Measurements from ENCODE around the gene SIPA1L3. TPM values are rescaled to one million over a fixed set of nuclear protein-coding genes. Genes with fewer than 3 reads are reported as not detected.

The SIPA1L3 gene
- total and polyA plus RNA-seq, 10 of the 15 experiments (the other 5 are each of a cell fraction or from before 2014, with no cell fraction given), result 0.24 to 66.2 (median 19.1) TPM

- TF ChIP-seq RELA (IDR thresholded peaks at IDR 0.05; ENCODE audit: borderline replicate concordance, partially characterized antibody) (no peak), CBX3 (IDR thresholded peaks at IDR 0.05; ENCODE audit: borderline replicate concordance, low read depth) (no peak), CEBPB (IDR thresholded peaks at IDR 0.05; ENCODE audit: borderline replicate concordance in 1 of 2, low read depth in 2 of 2, low read length in 2 of 2) (0 out of 4 replicates have a peak, but pooled peaks of 1 of the 2 experiments have one; percentile 27), HCFC1 (IDR thresholded peaks at IDR 0.05; ENCODE audit: low read length) (no peak), BACH1 (IDR thresholded peaks at IDR 0.05; ENCODE audit: borderline replicate concordance) (peak; percentile 35; the same call in 1 of the 2 replicates), BCLAF1 (IDR thresholded peaks at IDR 0.05) (no peak), ZNF592 (IDR thresholded peaks at IDR 0.05) (no peak), USF1 (IDR thresholded peaks at IDR 0.05; ENCODE audit: borderline replicate concordance, extremely low read length, insufficient read depth, low read depth, low read length) (no peak), ZNF622 (IDR thresholded peaks at IDR 0.05) (no peak), SIN3A (IDR thresholded peaks at IDR 0.05; ENCODE audit: low read depth, low read length) (no peak), PAX5 (IDR thresholded peaks at IDR 0.05; ENCODE audit: borderline replicate concordance, low read depth, low read length) (peak; percentile 59; the same call in 1 of the 2 replicates), ZNF274 (IDR thresholded peaks at IDR 0.05; ENCODE audit: insufficient read depth, insufficient read length) (no peak), PAX8 (IDR thresholded peaks at IDR 0.05) (no peak), SIX5 (IDR thresholded peaks at IDR 0.05; ENCODE audit: low read depth, low read length, severe bottlenecking) (no peak), CHD4 (IDR thresholded peaks at IDR 0.05) (no peak), CHD2 (IDR thresholded peaks at IDR 0.05; ENCODE audit: borderline replicate concordance, low read depth, low read length) (no peak), DPF2 (IDR thresholded peaks at IDR 0.05) (peak; percentile 68), SREBF1 (IDR thresholded peaks at IDR 0.05; ENCODE audit: low read length) (no peak), ATF7 (IDR thresholded peaks at IDR 0.05; ENCODE audit: low read depth) (peak; percentile 43; the same call in 1 of the 2 replicates)
- TF ChIP-seq, protein P1, sequence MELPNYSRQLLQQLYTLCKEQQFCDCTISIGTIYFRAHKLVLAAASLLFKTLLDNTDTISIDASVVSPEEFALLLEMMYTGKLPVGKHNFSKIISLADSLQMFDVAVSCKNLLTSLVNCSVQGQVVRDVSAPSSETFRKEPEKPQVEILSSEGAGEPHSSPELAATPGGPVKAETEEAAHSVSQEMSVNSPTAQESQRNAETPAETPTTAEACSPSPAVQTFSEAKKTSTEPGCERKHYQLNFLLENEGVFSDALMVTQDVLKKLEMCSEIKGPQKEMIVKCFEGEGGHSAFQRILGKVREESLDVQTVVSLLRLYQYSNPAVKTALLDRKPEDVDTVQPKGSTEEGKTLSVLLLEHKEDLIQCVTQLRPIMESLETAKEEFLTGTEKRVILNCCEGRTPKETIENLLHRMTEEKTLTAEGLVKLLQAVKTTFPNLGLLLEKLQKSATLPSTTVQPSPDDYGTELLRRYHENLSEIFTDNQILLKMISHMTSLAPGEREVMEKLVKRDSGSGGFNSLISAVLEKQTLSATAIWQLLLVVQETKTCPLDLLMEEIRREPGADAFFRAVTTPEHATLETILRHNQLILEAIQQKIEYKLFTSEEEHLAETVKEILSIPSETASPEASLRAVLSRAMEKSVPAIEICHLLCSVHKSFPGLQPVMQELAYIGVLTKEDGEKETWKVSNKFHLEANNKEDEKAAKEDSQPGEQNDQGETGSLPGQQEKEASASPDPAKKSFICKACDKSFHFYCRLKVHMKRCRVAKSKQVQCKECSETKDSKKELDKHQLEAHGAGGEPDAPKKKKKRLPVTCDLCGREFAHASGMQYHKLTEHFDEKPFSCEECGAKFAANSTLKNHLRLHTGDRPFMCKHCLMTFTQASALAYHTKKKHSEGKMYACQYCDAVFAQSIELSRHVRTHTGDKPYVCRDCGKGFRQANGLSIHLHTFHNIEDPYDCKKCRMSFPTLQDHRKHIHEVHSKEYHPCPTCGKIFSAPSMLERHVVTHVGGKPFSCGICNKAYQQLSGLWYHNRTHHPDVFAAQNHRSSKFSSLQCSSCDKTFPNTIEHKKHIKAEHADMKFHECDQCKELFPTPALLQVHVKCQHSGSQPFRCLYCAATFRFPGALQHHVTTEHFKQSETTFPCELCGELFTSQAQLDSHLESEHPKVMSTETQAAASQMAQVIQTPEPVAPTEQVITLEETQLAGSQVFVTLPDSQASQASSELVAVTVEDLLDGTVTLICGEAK (IDR thresholded peaks at IDR 0.05; ENCODE audit: borderline replicate concordance), result no peak
Measured at GRCh38 chr19:37914908-37915307, 7.9 kb downstream of the SIPA1L3 start (continued).

Data from GM12878 (cell line).